Type B pancreatic cell (in vitro differentiated cells): ENCODE measurements around the gene NAA50. TPM values are rescaled to one million over a fixed set of nuclear protein-coding genes. Genes with fewer than 3 reads are reported as not detected.

ENCODE experiments used
- DNase-seq: peaks from one replicate; pipeline ENCODE4 v3.0.0; 2021; ENCODE audit warnings: mixed read lengths; ENCODE audit not compliant: unreplicated experiment; ENCODE audit errors: extremely low spot score
- H3K27ac Mint-ChIP-seq: 2 replicates; pipeline ENCODE4 v1.8.0; 2021; ENCODE audit warnings: mild to moderate bottlenecking, mixed read lengths
- H3K27me3 Mint-ChIP-seq: 2 replicates; pipeline ENCODE4 v1.8.0; 2021; ENCODE audit warnings: mixed read lengths
- H3K36me3 Mint-ChIP-seq: 2 replicates; pipeline ENCODE4 v1.8.0; 2021; ENCODE audit warnings: mixed read lengths
- H3K4me1 Mint-ChIP-seq: one replicate; pipeline ENCODE4 v1.8.0; 2021; ENCODE audit warnings: mixed read lengths; ENCODE audit not compliant: unreplicated experiment
- H3K4me3 Mint-ChIP-seq: 2 replicates; pipeline ENCODE4 v1.8.0; 2021; ENCODE audit warnings: mild to moderate bottlenecking, mixed read lengths
- H3K9me3 Mint-ChIP-seq: 2 replicates; pipeline ENCODE4 v1.8.0; 2021; ENCODE audit warnings: mixed read lengths
- CTCF ChIP-seq: fragments of 200-600 bp; sonication (generic); conservative IDR thresholded peaks from 2 replicates; pipeline ENCODE4 v1.5.0; 2021; ENCODE audit warnings: antibody characterized with exemption, mild to moderate bottlenecking
- total RNA-seq: library from RNA; stranded (reverse); gene quantifications from 2 replicates; pipeline ENCODE4 v1.2.1, GENCODE V29; 2021; ENCODE audit warnings: low replicate concordance

Gene NAA50
- total RNA-seq, 1 donor from 2014 or later, result 138 TPM

DNA sequence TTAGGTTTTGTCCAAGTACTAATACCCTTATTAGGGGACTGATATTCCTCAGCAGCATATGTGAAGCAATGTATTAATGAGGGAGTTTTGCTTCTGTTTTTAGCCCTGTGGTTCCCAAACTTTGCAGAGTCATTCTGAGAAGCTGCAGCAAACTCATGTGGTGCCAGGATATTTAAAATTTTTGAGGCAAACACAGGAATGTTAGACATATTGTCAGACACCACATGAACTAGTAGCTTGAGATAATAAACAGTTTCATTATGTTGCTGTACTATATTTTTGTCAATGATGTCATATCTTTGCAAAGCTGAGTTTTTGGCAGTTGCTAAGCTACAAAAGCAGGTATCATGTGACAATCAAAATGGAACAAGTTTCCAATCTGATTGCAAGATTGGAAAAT lies 37.4 kb upstream of the NAA50 start:
- Mint-ChIP-seq H3K36me3 (peaks cover 4% of the 10 kb centered on the region), H3K9me3 (no peaks in the 10 kb centered on the region), H3K27ac (no peak overlapping the region), H3K4me1 (no peaks in the 10 kb centered on the region), H3K27me3 (no peaks in the 10 kb centered on the region), H3K4me3 (no peak overlapping the region)
- no peak for DNase-seq
- no peak for TF ChIP-seq CTCF

GRCh38 chr3:113776564-113776963 lies 30.5 kb upstream of the NAA50 start:
- H3K27ac Mint-ChIP-seq, result no peak overlapping the region

DNA sequence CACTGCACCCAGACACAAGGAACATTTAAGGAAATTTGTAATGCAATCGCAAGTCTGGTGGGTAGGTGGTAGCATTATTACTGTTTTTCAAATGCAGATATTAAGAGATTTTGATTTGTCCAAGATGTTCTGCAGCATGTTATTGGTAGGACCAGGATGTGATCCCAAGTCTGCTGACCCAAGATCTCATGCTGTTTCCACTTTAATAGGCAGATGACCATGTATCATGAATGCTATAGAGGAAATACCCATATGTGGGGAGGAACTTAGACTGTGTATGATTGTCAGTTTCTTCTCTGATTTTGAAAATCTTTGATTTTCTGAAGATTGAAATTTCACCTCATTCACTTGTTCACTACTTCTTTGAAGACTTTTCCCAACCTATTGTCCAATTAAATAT lies 29.5 kb upstream of the NAA50 start:
- Mint-ChIP-seq H3K4me3 (no peak overlapping the region), H3K27me3 (no peaks in the 10 kb centered on the region), H3K9me3 (no peaks in the 10 kb centered on the region), H3K36me3 (peaks cover 9% of the 10 kb centered on the region), H3K27ac (no peak overlapping the region), H3K4me1 (peaks cover 17% of the 10 kb centered on the region)
- no peak for DNase-seq
- TF ChIP-seq CTCF, result no peak

More at GRCh38 chr3:113776564-113776963, 30.5 kb upstream of the NAA50 start:
- no peak for TF ChIP-seq CTCF
- no peak for DNase-seq
- H3K9me3 Mint-ChIP-seq, result no peaks in the 10 kb centered on the region
- no peaks in the 10 kb centered on the region for H3K27me3 Mint-ChIP-seq
- no peak overlapping the region for H3K4me3 Mint-ChIP-seq
- peaks cover 9% of the 10 kb centered on the region for H3K36me3 Mint-ChIP-seq
- H3K4me1 Mint-ChIP-seq, result peaks cover 17% of the 10 kb centered on the region

- H3K4me1 Mint-ChIP-seq, result peaks cover 17% of the 10 kb centered on the region
- H3K27me3 Mint-ChIP-seq, result no peaks in the 10 kb centered on the region
- no peaks in the 10 kb centered on the region for H3K9me3 Mint-ChIP-seq
- no peak overlapping the region for H3K4me3 Mint-ChIP-seq
- no peak for TF ChIP-seq CTCF
- DNase-seq, result no peak
- H3K27ac Mint-ChIP-seq, result no peak overlapping the region
- H3K36me3 Mint-ChIP-seq, result peaks cover 9% of the 10 kb centered on the region
Observed at GRCh38 chr3:113773381-113773780, 27.3 kb upstream of the NAA50 start.

GRCh38 chr3:113771993-113772392 lies 25.9 kb upstream of the NAA50 start:
- Mint-ChIP-seq H3K36me3 (peaks cover 8% of the 10 kb centered on the region), H3K4me1 (peaks cover 17% of the 10 kb centered on the region), H3K4me3 (no peak overlapping the region), H3K27me3 (no peaks in the 10 kb centered on the region), H3K27ac (no peak overlapping the region), H3K9me3 (no peaks in the 10 kb centered on the region)
- DNase-seq, result no peak
- no peak for TF ChIP-seq CTCF

DNA sequence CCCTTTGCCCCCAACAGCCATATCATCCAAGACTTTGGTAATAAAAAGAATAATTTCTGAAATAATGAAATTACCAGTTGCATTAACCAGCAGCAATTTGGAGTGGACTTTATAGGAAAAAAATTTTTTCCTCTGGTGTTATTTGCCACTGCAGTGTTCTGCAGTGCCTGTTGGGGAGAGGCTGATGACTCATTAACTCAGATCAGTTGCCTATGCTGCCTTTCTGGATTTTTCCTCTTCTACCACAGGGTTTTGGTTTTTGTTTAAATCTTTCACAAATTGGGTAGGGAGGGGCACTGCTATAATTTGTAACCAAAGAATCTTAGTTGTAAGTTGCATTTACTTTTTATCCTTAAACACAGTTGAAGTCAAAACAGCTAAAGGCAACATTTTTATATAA lies 23.5 kb upstream of the NAA50 start:
- Mint-ChIP-seq H3K27me3 (no peaks in the 10 kb centered on the region), H3K4me3 (no peak overlapping the region), H3K4me1 (peaks cover 8% of the 10 kb centered on the region), H3K27ac (no peak overlapping the region), H3K36me3 (peaks cover 8% of the 10 kb centered on the region), H3K9me3 (no peaks in the 10 kb centered on the region)
- TF ChIP-seq CTCF, result no peak
- no peak for DNase-seq
